ENCODE results near the gene GPN3. TPM values are rescaled to one million over a fixed set of nuclear protein-coding genes. Genes with fewer than 3 reads are reported as not detected.

Gene GPN3
- total and polyA plus RNA-seq, 2 of the 13 experiments (the other 11 are each of a cell fraction or from before 2014, with no cell fraction given), result 28.7 to 29.5 TPM

- TF ChIP-seq ZBTB44 (CRISPR knock-in tag; IDR thresholded peaks at IDR 0.05) (0 out of 2 replicates have a peak, but pooled peaks have one; percentile 40), SNAI1 (CRISPR knock-in tag; IDR thresholded peaks at IDR 0.05; ENCODE audit: borderline replicate concordance) (peak; percentile 79; the same call in 1 of the 2 replicates), GATAD2A (CRISPR knock-in tag; IDR thresholded peaks at IDR 0.05) (peak; percentile 12; the same call in 1 of the 2 replicates), KLF16 (CRISPR knock-in tag; IDR thresholded peaks at IDR 0.05) (peak; percentile 17 to 51; a peak in 1 of 4 replicates), YY1 (IDR thresholded peaks at IDR 0.05; ENCODE audit: insufficient read depth, insufficient replicate concordance, low read depth, low read length) (peak; percentile 96), ATF7-NPFF (CRISPR knock-in tag; IDR thresholded peaks at IDR 0.05; ENCODE audit: low read depth) (peak; percentile 40; the same call in 1 of the 2 replicates), NFRKB (IDR thresholded peaks at IDR 0.05) (peak; percentile 65; the same call in 1 of the 2 replicates), ZNF609 (CRISPR knock-in tag; IDR thresholded peaks at IDR 0.05; ENCODE audit: borderline replicate concordance) (peak; percentile 12; the same call in 1 of the 2 replicates), GABPB1 (CRISPR knock-in tag; IDR thresholded peaks at IDR 0.05) (peak; percentile 70; the same call in 1 of the 2 replicates), TEF (CRISPR knock-in tag; IDR thresholded peaks at IDR 0.05) (no peak; the same call in 1 of the 2 replicates), ZNF225 (CRISPR knock-in tag; IDR thresholded peaks at IDR 0.05) (no peak), TBX3 (IDR thresholded peaks at IDR 0.05; ENCODE audit: borderline replicate concordance) (no peak), MXD4 (CRISPR knock-in tag; IDR thresholded peaks at IDR 0.05) (peak; percentile 98)
- TF ChIP-seq, protein P1, sequence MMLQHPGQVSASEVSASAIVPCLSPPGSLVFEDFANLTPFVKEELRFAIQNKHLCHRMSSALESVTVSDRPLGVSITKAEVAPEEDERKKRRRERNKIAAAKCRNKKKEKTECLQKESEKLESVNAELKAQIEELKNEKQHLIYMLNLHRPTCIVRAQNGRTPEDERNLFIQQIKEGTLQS (CRISPR knock-in tag; IDR thresholded peaks at IDR 0.05), result no peak
- TF ChIP-seq, protein P2, sequence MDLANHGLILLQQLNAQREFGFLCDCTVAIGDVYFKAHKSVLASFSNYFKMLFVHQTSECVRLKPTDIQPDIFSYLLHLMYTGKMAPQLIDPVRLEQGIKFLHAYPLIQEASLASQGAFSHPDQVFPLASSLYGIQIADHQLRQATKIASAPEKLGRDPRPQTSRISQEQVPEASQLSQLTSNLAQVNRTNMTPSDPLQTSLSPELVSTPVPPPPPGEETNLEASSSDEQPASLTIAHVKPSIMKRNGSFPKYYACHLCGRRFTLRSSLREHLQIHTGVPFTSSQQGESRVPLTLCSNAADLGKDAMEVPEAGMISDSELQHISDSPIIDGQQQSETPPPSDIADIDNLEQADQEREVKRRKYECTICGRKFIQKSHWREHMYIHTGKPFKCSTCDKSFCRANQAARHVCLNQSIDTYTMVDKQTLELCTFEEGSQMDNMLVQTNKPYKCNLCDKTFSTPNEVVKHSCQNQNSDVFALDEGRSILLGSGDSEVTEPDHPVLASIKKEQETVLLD (CRISPR knock-in tag; IDR thresholded peaks at IDR 0.05; ENCODE audit: low read depth), result no peak
- TF ChIP-seq, protein P3, sequence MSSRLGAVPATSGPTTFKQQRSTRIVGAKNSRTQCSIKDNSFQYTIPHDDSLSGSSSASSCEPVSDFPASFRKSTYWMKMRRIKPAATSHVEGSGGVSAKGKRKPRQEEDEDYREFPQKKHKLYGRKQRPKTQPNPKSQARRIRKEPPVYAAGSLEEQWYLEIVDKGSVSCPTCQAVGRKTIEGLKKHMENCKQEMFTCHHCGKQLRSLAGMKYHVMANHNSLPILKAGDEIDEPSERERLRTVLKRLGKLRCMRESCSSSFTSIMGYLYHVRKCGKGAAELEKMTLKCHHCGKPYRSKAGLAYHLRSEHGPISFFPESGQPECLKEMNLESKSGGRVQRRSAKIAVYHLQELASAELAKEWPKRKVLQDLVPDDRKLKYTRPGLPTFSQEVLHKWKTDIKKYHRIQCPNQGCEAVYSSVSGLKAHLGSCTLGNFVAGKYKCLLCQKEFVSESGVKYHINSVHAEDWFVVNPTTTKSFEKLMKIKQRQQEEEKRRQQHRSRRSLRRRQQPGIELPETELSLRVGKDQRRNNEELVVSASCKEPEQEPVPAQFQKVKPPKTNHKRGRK (CRISPR knock-in tag; IDR thresholded peaks at IDR 0.05), result no peak
Measured at GRCh38 chr12:110403146-110403975, 64.7 kb downstream of the GPN3 start, which contains the start of gene ANAPC7 (continued).

Data from HepG2 (cell line).